K562 (cell line): ENCODE measurements around the gene ARHGAP9. TPM values are rescaled to one million over a fixed set of nuclear protein-coding genes. Genes with fewer than 3 reads are reported as not detected.

Source experiments
- ATAC-seq: fragments of 200-7000 bp; cut with Tn5 transposase; 3 replicates; pipeline ENCODE4 v1.9.1; 2020; ENCODE audit warnings: moderate library complexity
- BruUV-seq: library from RNA; stranded (reverse); fragments of 400-500 nt; replicated peaks from 2 replicates; lab custom pipeline; 2021; lab: Mats Ljungman, UMichigan
- CTCF ChIA-PET: fragments of 300-600 bp; formaldehyde crosslinking; extraction: SDS; loops from one replicate; lab custom pipeline; 2021; ENCODE audit warnings: low intra/inter-chr PET ratio; lab: Yijun Ruan, JAX
- POLR2A ChIA-PET: fragments of 300-600, 350-650 bp; sonication (Branson Sonifier 250); formaldehyde crosslinking; extraction: SDS; loops from one replicate; lab custom pipeline; 2021; ENCODE audit warnings: antibody characterized with exemption, inconsistent platforms; lab: Yijun Ruan, JAX
- DNase-seq, 4 experiments: peaks; one replicate each; pipeline versions ENCODE4 v3.0.0 to v3.0.0-alpha.2; 2011 to 2018; ENCODE audit warnings: low spot score in 3 of 4, mixed read lengths in 3 of 4; ENCODE audit errors: extremely low read depth in 1 of 4
- FAIRE-seq: peaks from 2 replicates; lab custom pipeline; 2011; peaks lifted over from hg19 to GRCh38; lab: Jason Lieb, UNC
- H2AFZ ChIP-seq: 2 replicates; pipeline ENCODE4 v1.6.0; 2011; ENCODE audit warnings: low read depth, low read length, control low read depth, inconsistent platforms
- H3K27ac ChIP-seq: fragments of 200-600 bp; 3 replicates; pipeline ENCODE4 v1.8.0; 2011; ENCODE audit warnings: low read depth, mild to moderate bottlenecking, control low read depth, inconsistent platforms, low read length, moderate library complexity, mixed read lengths; ENCODE audit errors: extremely low read depth
- H3K27me3 ChIP-seq, 2 experiments: fragments of 300-600 bp in 1 of 2; 2 replicates in 1 of 2; 3 replicates in 1 of 2; pipeline versions ENCODE4 v1.6.0 to v1.8.0; 2011; ENCODE audit warnings: inconsistent platforms in 2 of 2, low read length in 2 of 2, mild to moderate bottlenecking in 1 of 2, mixed read lengths in 1 of 2, moderate library complexity in 1 of 2; ENCODE audit not compliant: control insufficient read depth in 2 of 2, insufficient read depth in 2 of 2
- H3K36me3 ChIP-seq: fragments of 300-600 bp; 3 replicates; pipeline ENCODE4 v1.8.0; 2011; ENCODE audit warnings: mild to moderate bottlenecking, low read length, inconsistent platforms; ENCODE audit not compliant: control insufficient read depth, insufficient read depth
- H3K4me1 ChIP-seq, 2 experiments: fragments of 200-600 bp in 1 of 2; replicated peaks in 1 of 2; 2 replicates in 1 of 2; 3 replicates in 1 of 2; pipeline versions ENCODE4 v1.5.1 to v1.8.0; 2011; ENCODE audit warnings: inconsistent platforms in 2 of 2, low read length in 2 of 2, mild to moderate bottlenecking in 1 of 2, mixed read lengths in 1 of 2, moderate library complexity in 1 of 2; ENCODE audit not compliant: control insufficient read depth in 2 of 2, insufficient read depth in 2 of 2
- H3K4me2 ChIP-seq: 2 replicates; pipeline ENCODE4 v1.6.1; 2011; ENCODE audit warnings: low read length, control low read depth, inconsistent platforms, mixed read lengths; ENCODE audit not compliant: insufficient read depth
- H3K4me3 ChIP-seq: fragments of 200-600 bp; sonication (generic), shearing (Covaris generic); 2 replicates; pipeline ENCODE4 v1.5.1; 2016; ENCODE audit warnings: control low read depth, inconsistent platforms
- H3K79me2 ChIP-seq: fragments of 200-600 bp; 3 replicates; pipeline ENCODE4 v1.8.0; 2011; ENCODE audit warnings: low read length, inconsistent platforms; ENCODE audit not compliant: control insufficient read depth, insufficient read depth
- H3K9ac ChIP-seq, 2 experiments: 2 replicates each; pipeline versions ENCODE4 v1.6.0 to v1.6.1; 2011; ENCODE audit warnings: low read depth in 2 of 2, low read length in 2 of 2, control low read depth in 1 of 2, inconsistent platforms in 1 of 2, mild to moderate bottlenecking in 1 of 2, mixed read lengths in 1 of 2; ENCODE audit not compliant: insufficient read depth in 1 of 2
- H3K9me1 ChIP-seq: one replicate; pipeline ENCODE4 v1.6.0; 2011; ENCODE audit warnings: inconsistent platforms, mild to moderate bottlenecking, low read length, moderate library complexity; ENCODE audit not compliant: control insufficient read depth, insufficient read depth
- H3K9me3 ChIP-seq: replicated peaks from 2 replicates; pipeline ENCODE4 v1.5.1; 2011; ENCODE audit warnings: low read depth, low read length, inconsistent platforms; ENCODE audit not compliant: control insufficient read depth, insufficient read depth
- H4K20me1 ChIP-seq: replicated peaks from 2 replicates; pipeline ENCODE4 v1.6.1; 2011; ENCODE audit warnings: low read length, inconsistent platforms, mixed read lengths; ENCODE audit not compliant: control insufficient read depth, insufficient read depth
- C11orf30 ChIP-seq: fragments of 450-650 bp; IDR thresholded peaks from 2 replicates; pipeline ENCODE4 v1.6.1; 2016; ENCODE audit warnings: low read depth, mild to moderate bottlenecking
- HCFC1 ChIP-seq: IDR thresholded peaks from 2 replicates; pipeline ENCODE4 v1.6.1; 2012; ENCODE audit warnings: low read depth, low read length, improper control_type of control experiment
- HDAC2 ChIP-seq: fragments of 450-650 bp; IDR thresholded peaks from 2 replicates; pipeline ENCODE4 v1.6.1; 2016; ENCODE audit warnings: mild to moderate bottlenecking
- SRF ChIP-seq, 2 experiments: fragments of 250-450, 450-650 bp in 1 of 2; sonication (Bioruptor Pico) in 1 of 2; sonication (generic) in 1 of 2; formaldehyde crosslinking; IDR thresholded peaks; 2 replicates each; pipeline versions ENCODE4 v1.5.0 to v1.5.1; 2020 to 2022; ENCODE audit warnings: mild to moderate bottlenecking in 1 of 2, missing genetic modification reagents in 1 of 2
- ZBTB1 ChIP-seq: sonication (generic); formaldehyde crosslinking; IDR thresholded peaks from 2 replicates; pipeline ENCODE4 v1.8.1; 2023; ENCODE audit warnings: missing genetic modification reagents, low read depth, mild to moderate bottlenecking, borderline replicate concordance
- ZNF12 ChIP-seq: sonication (generic); formaldehyde crosslinking; IDR thresholded peaks from 2 replicates; pipeline ENCODE4 v1.4.0; 2020; ENCODE audit warnings: mild to moderate bottlenecking, missing genetic modification reagents
- ZNF311 ChIP-seq: fragments of 250-450 bp; sonication (Bioruptor Pico); IDR thresholded peaks from 2 replicates; pipeline ENCODE4 v1.4.0; 2020; ENCODE audit warnings: mild to moderate bottlenecking, moderate library complexity
- WGBS: fragments of 100-300 bp; shearing (Covaris generic); methylation state at CpG from one replicate; pipeline ENCODE4 v1.1.6; 2016; ENCODE audit warnings: low coverage, mixed read lengths; ENCODE audit not compliant: insufficient coverage; ENCODE audit errors: missing lambda C conversion rate; 5-methylcytosine and 5-hydroxymethylcytosine counted together
- in situ Hi-C: fragments of 300-500 bp; cut with MboI; formaldehyde crosslinking; loops from 4 replicates; pipeline ENCODE4 v1.15.0; 2018; ENCODE audit warnings: inconsistent platforms, mixed read lengths
- intact Hi-C: fragments of 100-400 bp; cut with micrococcal nuclease; formaldehyde crosslinking; loops from 2 replicates; pipeline ENCODE4 v1.14.2; 2022
- polyA plus RNA-seq, 8 experiments: library from polyadenylated mRNA; depleted of rRNA in 4 of 8; stranded (reverse) in 5 of 8; unstranded in 3 of 8; fragments of >200 nt; fragmentation: Nextera tagmentation in 2 of 8; fragmentation: Illumina TruSeq in 1 of 8; extraction: Ambion mirVana in 2 of 8; extraction: Trizol in 1 of 8; gene quantifications; 2 replicates each; pipeline versions ENCODE4 v1.2.1 to v1.2.3, GENCODE V29; 2011 to 2014; ENCODE audit warnings: inconsistent platforms in 1 of 8, missing spikeins in 1 of 8
- total RNA-seq, 7 experiments: library from RNA; depleted of rRNA in 6 of 7; stranded (reverse); fragments of >200 nt in 6 of 7; fragmentation: Illumina TruSeq in 2 of 7; extraction: Trizol in 2 of 7; gene quantifications; 2 replicates each; pipeline versions ENCODE4 v1.2.1 to v1.2.3, GENCODE V29; 2011 to 2021; ENCODE audit warnings: low replicate concordance in 1 of 7
- TF ChIP-seq, protein P1 (sequence below), 2 experiments: fragments of 450-650 bp; IDR thresholded peaks; 2 replicates each; pipeline ENCODE4 v1.6.1; 2016
- TF ChIP-seq, protein P2 (sequence below): sonication (generic); formaldehyde crosslinking; IDR thresholded peaks from 2 replicates; pipeline ENCODE4 v1.8.0; 2023; ENCODE audit warnings: mild to moderate bottlenecking, missing genetic modification reagents
- TF ChIP-seq, protein P3 (sequence below): fragments of 250-450 bp; sonication (Bioruptor Pico); IDR thresholded peaks from 2 replicates; pipeline ENCODE4 v1.5.0; 2021
- TF ChIP-seq, protein P4 (sequence below), 2 experiments: fragments of 450-650 bp; IDR thresholded peaks; 2 replicates each; pipeline ENCODE4 v1.6.1; 2018; ENCODE audit warnings: mild to moderate bottlenecking in 2 of 2, low read depth in 1 of 2; ENCODE audit not compliant: partially characterized antibody in 2 of 2

Gene ARHGAP9
- total and polyA plus RNA-seq, 9 of the 15 experiments (the other 6 are each of a cell fraction or from before 2014, with no cell fraction given) = 1.5 to 10.2 (median 5.1) TPM

DNA sequence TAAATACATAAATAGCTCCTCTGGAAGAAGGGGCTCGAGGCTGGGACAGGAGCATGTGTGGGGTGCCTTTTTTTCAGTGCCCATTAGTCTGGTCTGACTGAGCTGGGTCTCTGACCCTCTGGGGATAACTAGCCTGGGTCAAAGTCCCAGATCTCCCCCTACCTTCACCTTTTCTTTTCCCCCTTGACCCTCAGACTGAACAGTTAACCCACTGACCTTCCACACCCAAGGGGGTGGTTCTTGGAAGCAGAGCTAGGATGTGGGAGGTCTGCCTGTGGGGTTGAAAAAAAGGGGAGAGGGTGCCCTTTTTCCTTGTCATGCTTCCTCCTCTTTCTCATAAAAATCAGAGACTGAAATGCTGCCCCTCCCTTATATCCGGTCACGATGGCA lies 21.0 kb downstream of the ARHGAP9 start:
- WGBS = 21% methylated on average over 3 of the region's 3 CpGs
- Histone ChIP-seq H3K27me3 (no peaks in the 10 kb centered on the region), H4K20me1 (no peaks in the 10 kb centered on the region), H3K4me1 (peaks cover 46 to 64% of the 10 kb centered on the region in 2 experiments), H3K4me3 (peak overlapping the region; percentile 62), H3K9me3 (no peaks in the 10 kb centered on the region), H3K36me3 (no peaks in the 10 kb centered on the region), H3K9ac (peak overlapping the region; percentile 71 to 89), H2AFZ (peak overlapping the region; percentile 97), H3K4me2 (peak overlapping the region; percentile 91), H3K27ac (peak overlapping the region; percentile 71), H3K79me2 (peaks cover 20% of the 10 kb centered on the region; the same call in 2 of the 3 replicates), H3K9me1 (no peaks in the 10 kb centered on the region)
- ChIA-PET CTCF (interaction anchor here (0.5 to 1.9 kb wide), 4 partner anchors 317 to 1697 kb away, joined by 3 to 8 read pairs (median 3); no protein-coding TSS in a partner anchor), POLR2A (interaction anchor here (0.6 to 1.7 kb wide), 18 partner anchors 11 to 323 kb away, joined by 3 to 8 read pairs (median 3); partner anchors contain the start of genes DDIT3 and SHMT2)
- in situ Hi-C loops = no loop called here
- FAIRE-seq = no peak
- DNase-seq = no peak
- ATAC-seq = no peak
- BruUV-seq = TSS peak; percentile 94
- intact Hi-C loops = loop anchor here (2.0 to 5.0 kb wide), 3 partner anchors 28 to 234 kb away; partner anchors contain the start of genes DDIT3 and OS9
- TF ChIP-seq, protein P1, sequence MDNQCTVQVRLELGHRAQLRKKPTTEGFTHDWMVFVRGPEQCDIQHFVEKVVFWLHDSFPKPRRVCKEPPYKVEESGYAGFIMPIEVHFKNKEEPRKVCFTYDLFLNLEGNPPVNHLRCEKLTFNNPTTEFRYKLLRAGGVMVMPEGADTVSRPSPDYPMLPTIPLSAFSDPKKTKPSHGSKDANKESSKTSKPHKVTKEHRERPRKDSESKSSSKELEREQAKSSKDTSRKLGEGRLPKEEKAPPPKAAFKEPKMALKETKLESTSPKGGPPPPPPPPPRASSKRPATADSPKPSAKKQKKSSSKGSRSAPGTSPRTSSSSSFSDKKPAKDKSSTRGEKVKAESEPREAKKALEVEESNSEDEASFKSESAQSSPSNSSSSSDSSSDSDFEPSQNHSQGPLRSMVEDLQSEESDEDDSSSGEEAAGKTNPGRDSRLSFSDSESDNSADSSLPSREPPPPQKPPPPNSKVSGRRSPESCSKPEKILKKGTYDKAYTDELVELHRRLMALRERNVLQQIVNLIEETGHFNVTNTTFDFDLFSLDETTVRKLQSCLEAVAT (IDR thresholded peaks at IDR 0.05) = 0 out of 4 replicates have a peak, but pooled peaks of 1 of the 2 experiments have one; percentile 26
- peak in 1 of 2 experiments; percentile 23; a peak in 1 of 4 replicates for TF ChIP-seq SRF (CRISPR knock-in tag; IDR thresholded peaks at IDR 0.05)
- TF ChIP-seq, protein P2, sequence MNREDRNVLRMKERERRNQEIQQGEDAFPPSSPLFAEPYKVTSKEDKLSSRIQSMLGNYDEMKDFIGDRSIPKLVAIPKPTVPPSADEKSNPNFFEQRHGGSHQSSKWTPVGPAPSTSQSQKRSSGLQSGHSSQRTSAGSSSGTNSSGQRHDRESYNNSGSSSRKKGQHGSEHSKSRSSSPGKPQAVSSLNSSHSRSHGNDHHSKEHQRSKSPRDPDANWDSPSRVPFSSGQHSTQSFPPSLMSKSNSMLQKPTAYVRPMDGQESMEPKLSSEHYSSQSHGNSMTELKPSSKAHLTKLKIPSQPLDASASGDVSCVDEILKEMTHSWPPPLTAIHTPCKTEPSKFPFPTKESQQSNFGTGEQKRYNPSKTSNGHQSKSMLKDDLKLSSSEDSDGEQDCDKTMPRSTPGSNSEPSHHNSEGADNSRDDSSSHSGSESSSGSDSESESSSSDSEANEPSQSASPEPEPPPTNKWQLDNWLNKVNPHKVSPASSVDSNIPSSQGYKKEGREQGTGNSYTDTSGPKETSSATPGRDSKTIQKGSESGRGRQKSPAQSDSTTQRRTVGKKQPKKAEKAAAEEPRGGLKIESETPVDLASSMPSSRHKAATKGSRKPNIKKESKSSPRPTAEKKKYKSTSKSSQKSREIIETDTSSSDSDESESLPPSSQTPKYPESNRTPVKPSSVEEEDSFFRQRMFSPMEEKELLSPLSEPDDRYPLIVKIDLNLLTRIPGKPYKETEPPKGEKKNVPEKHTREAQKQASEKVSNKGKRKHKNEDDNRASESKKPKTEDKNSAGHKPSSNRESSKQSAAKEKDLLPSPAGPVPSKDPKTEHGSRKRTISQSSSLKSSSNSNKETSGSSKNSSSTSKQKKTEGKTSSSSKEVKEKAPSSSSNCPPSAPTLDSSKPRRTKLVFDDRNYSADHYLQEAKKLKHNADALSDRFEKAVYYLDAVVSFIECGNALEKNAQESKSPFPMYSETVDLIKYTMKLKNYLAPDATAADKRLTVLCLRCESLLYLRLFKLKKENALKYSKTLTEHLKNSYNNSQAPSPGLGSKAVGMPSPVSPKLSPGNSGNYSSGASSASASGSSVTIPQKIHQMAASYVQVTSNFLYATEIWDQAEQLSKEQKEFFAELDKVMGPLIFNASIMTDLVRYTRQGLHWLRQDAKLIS (CRISPR knock-in tag) = 0 out of 2 replicates have a peak, but pooled peaks have one; percentile 3
- TF ChIP-seq ZNF12 (CRISPR knock-in tag) = no peak
- TF ChIP-seq, protein P3, sequence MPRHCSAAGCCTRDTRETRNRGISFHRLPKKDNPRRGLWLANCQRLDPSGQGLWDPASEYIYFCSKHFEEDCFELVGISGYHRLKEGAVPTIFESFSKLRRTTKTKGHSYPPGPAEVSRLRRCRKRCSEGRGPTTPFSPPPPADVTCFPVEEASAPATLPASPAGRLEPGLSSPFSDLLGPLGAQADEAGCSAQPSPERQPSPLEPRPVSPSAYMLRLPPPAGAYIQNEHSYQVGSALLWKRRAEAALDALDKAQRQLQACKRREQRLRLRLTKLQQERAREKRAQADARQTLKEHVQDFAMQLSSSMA = 0 out of 2 replicates have a peak, but pooled peaks have one; percentile 11
- TF ChIP-seq HCFC1 = no peak
- TF ChIP-seq ZNF311 = peak; percentile 49; the same call in 1 of the 2 replicates
- TF ChIP-seq, protein P4, sequence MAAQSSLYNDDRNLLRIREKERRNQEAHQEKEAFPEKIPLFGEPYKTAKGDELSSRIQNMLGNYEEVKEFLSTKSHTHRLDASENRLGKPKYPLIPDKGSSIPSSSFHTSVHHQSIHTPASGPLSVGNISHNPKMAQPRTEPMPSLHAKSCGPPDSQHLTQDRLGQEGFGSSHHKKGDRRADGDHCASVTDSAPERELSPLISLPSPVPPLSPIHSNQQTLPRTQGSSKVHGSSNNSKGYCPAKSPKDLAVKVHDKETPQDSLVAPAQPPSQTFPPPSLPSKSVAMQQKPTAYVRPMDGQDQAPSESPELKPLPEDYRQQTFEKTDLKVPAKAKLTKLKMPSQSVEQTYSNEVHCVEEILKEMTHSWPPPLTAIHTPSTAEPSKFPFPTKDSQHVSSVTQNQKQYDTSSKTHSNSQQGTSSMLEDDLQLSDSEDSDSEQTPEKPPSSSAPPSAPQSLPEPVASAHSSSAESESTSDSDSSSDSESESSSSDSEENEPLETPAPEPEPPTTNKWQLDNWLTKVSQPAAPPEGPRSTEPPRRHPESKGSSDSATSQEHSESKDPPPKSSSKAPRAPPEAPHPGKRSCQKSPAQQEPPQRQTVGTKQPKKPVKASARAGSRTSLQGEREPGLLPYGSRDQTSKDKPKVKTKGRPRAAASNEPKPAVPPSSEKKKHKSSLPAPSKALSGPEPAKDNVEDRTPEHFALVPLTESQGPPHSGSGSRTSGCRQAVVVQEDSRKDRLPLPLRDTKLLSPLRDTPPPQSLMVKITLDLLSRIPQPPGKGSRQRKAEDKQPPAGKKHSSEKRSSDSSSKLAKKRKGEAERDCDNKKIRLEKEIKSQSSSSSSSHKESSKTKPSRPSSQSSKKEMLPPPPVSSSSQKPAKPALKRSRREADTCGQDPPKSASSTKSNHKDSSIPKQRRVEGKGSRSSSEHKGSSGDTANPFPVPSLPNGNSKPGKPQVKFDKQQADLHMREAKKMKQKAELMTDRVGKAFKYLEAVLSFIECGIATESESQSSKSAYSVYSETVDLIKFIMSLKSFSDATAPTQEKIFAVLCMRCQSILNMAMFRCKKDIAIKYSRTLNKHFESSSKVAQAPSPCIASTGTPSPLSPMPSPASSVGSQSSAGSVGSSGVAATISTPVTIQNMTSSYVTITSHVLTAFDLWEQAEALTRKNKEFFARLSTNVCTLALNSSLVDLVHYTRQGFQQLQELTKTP (IDR thresholded peaks at IDR 0.05; ENCODE audit: low read depth in 1 of 2, partially characterized antibody in 2 of 2) = peak in 1 of 2 experiments; percentile 17
- TF ChIP-seq HDAC2 = 0 out of 2 replicates have a peak, but pooled peaks have one; percentile 11
- TF ChIP-seq ZBTB1 (CRISPR knock-in tag) = 0 out of 2 replicates have a peak, but pooled peaks have one; percentile 5
- TF ChIP-seq C11orf30 = no peak
